ENCODE results near the gene MGMT.

MGMT gene

DNA sequence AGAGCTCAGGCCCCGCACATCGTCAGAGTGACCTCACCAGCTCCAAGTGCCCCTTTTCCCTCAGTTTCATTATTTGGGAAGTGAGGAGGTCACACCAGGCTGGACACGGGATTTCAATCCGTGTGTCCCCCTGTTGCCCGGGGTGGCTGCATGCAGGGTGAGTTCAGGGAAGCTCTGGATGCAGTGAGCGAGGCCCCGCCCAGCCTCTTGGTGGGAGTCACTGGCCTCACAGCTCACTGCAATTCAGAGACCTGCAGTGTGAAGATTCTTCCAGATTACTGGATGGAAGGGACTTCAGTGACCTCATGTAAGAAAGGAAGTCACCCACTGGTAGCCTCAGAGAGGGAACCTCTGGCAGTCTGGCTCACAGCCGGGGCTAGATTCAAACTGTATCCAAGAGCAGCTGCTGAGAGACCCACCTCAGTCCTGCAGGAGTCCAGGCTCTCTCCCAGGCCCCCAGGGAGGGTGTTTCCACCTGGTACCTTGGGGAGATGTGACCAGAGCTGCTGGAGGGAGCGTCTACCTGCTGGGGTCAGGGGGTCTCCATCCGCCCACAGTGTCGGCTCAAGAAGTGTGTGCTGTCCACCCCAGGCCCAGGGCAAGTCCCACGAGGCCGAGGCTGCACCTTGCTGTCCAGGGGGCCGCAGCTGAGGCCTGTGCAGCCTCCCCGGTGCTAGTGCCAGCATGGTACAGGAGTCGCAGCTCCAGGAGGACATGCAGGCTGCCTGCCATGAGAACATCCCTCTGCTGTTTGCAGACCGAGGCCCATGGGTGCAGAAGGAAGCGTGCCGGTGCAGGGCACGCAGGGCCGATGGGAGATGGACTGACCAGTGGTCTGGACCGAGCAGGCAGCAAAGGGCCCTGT lies 54.4 kb downstream of the MGMT start:
- no peak for DNase-seq (ENCODE audit: low spot score)

DNA sequence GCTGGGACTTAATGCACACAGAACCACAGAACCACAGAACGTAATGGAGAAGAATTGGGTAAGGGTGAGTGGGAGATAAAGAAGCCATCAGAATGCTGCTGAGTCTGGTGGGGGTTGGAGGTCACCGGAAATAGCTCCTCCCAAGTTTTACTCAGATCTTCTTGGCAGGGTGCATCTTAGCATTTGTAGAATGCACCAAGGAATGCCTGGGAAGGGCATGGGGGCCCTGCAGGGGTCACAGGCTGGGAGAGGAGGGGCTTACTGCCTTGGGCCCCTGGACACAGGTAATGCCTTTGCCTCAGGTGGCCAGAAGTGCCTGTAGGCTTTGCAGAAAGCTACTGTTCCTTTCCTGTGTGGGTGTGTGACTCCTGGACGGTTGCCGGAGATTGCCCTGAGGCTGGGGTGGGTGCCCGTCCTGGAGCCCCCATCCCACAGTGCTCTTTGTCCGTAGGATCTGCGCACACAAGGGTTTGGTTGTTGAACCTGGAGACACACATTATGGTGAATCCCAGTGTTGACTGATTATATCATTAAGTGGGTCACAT lies 55.1 kb downstream of the MGMT start:
- no peak for DNase-seq (ENCODE audit: low spot score)

DNA sequence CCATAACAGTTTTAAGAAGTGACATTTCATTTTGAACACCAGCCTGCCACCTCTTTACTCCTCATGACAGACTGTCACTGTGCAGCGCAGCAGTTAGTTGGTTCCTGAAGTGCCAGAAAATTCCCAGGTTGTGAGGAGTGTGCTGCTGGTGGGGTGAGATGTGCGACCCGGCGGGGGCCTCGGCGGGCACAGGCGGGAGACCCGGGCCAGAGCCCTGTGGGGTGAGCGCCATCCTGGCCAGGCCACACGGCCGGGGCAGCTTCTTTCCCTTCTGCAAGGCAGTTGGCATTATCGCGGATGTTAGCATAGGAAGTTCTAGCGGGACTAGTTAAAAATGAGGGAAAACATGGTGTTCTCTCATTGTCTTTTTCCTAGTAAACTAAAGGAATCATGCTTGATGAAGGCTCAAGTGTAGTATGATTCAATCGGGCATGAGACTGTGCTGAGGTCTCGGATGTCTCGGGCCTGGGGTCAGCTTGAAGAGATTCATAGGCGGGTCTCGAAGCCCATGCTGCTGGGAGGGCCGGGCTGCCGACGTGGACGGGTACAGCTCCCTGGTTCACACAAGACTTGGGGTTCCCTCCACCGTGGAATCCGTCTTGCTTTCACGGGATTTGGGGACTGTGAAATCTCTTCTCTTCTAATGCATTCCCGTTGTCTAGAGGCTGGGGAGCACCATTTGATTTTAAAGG lies 56.1 kb downstream of the MGMT start:
- no peak for DNase-seq (ENCODE audit: low spot score)

DNA sequence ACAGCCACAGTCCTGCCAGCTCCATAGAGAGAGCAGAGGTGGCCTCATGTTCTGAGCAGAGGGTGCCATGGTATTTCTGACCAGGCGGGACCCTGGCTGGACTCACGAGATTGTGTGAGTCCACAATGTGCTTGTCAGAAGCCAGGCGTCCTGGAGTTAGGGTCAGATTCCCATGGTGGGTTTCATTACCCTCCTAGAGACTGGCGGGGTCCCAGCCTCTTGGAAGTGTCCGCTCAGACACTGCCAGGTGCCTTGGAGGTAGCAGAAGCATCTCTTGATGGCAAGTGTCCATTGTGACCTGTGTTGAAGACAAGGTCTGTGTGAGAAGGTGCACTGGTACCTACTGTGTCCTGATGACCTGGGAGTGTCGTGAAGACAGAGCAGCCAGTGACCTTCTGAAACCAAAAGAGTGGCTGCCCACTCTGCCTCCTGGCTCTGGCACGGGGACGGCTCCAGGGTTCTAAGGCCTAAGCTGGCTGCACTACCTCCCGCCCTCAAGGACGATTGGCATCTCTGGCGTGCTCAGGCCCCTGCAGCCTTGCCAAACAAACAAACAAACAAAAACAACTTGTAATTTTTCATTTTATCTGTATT lies 56.8 kb downstream of the MGMT start:
- DNase-seq (ENCODE audit: low spot score): no peak

- DNase-seq (ENCODE audit: low spot score): no peak
Measured at GRCh38 chr10:129524936-129525335, 57.9 kb downstream of the MGMT start.

DNA sequence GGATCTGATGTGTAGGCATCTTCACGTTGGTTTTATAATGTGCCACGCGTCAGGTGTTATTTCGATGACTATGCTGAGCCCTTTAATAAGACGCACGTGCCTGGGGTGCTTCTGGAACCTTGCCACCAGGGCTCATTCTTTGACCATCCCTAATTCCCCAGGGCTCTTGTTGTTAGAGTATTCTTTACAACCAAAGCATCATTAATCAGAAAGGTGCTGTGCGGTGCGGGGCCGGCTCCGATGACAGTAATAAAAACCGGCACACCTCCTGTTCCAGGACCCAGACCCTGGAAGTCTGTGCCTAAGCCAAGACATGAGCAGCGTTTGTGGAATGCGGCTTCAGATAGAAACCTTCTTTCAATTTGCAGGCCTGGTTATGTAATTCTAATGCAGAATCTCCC lies 58.4 kb downstream of the MGMT start:
- DNase-seq (ENCODE audit: low spot score): peak; percentile 91

DNA sequence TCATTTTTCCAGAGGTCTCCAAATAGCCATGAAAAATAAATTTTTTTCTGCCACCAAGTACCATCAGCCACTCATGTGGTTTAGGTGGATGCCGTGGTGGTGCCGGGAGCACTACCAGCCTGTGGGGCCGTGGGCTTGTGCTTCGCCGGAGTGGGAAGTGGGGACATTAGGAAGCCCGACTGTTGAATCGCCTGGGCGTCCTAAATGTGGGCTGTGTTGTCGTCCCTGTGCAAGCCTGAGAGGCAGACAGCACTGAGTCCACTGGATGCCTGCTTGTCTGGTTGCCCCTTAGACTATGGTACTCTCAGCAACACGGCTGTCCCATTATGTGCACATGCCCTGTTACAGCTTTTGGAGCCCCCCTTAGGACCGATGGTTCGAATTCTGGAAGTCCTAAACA lies 59.9 kb downstream of the MGMT start:
- DNase-seq (ENCODE audit: low spot score): no peak

DNA sequence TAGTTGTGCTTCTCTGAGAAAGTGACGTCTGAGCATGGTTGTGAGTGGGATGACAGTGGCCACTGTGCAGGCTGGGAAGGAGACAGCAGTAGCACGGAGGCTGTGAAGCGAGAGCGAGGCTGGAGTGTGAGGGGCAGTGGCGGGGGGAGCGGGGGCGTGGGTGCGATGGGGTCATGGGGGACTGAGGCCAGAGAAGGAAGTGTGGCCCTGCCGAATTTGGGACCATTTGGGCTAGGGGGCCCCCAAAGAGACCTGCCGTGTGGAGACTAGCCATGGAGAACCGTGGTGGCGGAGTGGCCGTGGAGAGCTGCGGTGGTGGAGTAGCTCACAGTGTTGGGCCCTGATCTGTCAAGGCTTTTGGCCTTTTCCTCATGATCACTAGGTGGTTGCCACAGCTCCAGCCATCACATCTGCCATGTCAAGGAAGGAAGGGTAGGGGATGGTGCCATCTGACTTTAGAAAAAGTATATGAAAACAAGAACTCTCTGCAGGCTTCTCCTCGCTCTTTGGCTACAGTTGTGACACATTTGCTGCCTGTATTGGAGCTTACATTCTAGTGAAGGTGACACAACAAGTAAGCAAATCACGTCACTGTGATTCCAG lies 61.4 kb downstream of the MGMT start:
- no peak for DNase-seq (ENCODE audit: low spot score)

- DNase-seq (ENCODE audit: low spot score): peak; percentile 7
Measured at GRCh38 chr10:129530581-129530980, 63.5 kb downstream of the MGMT start.

- peak; percentile 78 for DNase-seq (ENCODE audit: low spot score)
Measured at GRCh38 chr10:129531195-129531968, 64.3 kb downstream of the MGMT start.

DNA sequence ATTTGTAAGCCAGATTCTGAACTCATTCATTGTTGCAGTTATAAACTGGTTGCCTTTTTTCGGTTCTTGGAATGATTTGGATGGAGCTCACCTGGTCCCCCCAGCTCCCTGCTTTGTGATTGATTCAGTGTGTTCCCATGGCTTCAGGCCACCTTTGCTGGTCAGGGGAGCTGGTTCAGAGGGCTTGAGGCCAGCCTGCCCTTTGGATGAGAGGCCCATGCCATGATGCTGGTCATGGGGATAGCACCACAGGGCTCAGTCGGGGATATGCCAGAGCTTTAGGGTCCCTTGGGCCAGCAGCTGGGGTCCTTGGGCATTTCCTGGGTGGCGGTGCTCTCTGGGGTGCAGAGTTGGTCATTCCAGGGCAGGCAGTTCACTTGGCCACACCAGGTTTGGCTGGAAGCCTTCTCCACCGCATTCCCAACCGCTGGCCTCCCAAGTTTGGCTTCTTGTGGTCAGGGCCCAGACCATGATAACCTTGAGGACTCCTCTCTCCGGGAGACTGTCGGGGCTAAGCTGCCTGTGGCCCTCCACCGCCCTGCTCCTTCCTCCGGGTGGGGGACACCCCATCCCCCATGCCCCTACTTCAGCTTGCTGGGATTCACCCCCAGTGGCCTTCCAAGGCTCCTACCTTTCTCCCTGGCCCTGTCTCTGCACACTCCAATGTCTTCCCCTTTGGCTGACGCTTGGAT lies 65.1 kb downstream of the MGMT start:
- DNase-seq (ENCODE audit: low spot score): peak; percentile 15

GRCh38 chr10:129532838-129533237 lies 65.8 kb downstream of the MGMT start:
- no peak for DNase-seq (ENCODE audit: low spot score)

- DNase-seq (ENCODE audit: low spot score): no peak
Measured at GRCh38 chr10:129533281-129533680, 66.2 kb downstream of the MGMT start.

DNA sequence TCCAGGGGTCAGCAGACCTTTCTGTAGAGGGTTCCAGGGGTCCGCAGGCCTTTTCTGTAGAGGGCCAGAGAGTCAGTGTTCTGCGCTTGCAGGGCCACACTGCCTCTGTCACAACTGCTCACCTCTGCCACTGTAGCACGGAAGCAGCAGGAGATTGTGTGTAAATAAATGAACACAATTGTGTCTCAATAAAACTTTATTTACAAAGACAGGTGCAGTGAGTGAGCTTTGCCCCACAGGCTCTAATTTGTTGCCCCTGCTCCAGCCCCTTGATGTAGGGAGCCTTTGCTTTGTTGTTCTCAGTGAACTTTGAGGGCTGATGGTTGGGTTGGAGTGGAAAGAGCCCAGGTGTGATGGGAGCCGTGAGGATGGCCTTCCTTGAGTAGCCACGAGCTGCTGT lies 67.8 kb downstream of the MGMT start:
- no peak for DNase-seq (ENCODE audit: low spot score)

- DNase-seq (ENCODE audit: low spot score): no peak
Measured at GRCh38 chr10:129536336-129536735, 69.3 kb downstream of the MGMT start.

DNA sequence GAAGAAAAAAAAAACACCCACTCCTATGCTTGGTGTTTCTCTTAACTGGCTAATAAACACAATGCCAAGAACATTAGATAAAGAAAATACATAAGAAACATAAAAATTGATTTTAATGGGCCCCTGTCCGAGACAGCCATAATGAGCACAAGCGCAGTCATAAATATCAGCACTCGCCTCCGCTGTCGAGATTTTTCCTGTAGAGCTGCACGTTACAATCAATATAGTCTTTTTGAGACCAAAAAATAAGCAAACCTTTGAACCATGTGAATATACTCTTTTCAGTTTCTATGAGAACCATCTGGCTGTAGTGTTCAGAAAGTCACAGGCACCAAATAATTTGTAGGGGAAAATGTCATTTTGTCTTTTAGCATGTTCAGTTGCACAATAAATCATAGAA lies 70.1 kb downstream of the MGMT start:
- no peak for DNase-seq (ENCODE audit: low spot score)

DNA sequence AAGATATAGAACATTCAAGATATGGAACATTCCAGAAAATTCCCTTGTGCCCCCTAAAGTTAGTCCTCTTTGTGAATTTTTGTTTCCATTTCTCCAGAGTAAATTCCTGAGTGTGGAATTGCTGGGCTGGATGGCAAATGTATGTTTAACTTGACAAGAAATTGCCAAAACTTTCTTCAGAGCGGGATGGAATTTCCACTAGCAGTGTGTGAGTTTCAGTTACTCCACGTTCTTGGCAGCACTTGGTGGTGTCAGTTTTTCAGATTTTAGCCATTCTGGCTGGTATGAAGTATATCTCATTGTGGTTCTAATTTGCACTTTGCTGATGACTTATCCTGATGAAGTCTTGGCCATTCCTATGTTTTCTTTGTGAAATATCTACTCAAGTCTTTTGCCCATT lies 71.2 kb downstream of the MGMT start:
- no peak for DNase-seq (ENCODE audit: low spot score)

DNA sequence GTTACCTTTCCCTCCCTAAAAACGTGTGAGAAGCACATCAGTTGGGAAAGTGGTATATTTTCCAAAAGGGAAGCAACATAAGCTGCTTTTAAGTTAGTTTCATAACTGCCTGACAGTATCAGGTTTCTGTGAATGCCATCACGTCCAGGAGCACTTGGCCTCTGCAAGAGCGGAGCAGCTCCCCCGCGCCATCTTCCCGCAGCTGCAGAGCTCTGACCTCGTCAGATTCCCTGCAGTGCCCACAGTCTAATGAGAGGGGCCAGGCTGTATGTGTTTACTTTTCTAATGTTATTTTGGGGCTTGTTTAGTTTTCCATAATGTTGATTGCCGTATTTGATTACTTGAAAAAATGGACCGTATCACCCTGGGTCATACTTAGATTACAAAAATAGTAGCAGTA lies 74.2 kb downstream of the MGMT start:
- DNase-seq (ENCODE audit: low spot score): no peak

DNA sequence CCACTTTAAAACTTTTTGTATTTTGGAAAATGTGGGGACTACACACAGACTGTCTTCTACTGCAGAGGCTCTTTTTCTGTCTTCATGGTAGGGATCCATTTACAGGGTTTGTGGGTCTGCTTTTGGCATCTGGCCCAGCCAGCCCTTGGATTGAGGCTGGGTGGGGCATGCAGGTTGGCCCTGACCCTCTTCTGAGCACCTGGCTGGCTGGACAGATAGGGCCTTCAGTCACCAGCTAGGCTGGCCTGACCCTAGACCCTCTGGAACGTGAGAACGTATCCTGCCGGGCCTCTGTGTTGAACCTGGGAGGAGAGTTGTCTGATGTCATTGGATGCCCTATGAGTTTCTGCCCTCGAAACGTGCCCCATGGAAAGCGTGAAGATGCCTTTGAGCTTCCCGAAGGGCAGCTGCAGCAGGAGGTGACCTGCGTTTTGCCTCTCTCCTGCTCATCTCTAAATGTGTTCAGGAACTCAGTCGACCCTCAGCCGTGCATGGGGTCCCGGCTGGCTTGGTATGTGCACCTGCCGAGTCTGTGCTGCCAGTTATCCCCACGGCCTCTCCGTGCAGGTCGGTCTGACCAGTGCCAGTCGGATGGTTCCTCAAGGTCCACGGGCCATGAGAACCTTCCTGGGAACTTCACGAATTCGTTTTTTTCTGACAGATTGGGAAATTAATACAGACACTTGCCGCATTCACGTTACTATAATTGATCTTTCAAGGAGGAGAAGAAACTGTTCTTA lies 74.9 kb downstream of the MGMT start:
- no peak for DNase-seq (ENCODE audit: low spot score)

DNA sequence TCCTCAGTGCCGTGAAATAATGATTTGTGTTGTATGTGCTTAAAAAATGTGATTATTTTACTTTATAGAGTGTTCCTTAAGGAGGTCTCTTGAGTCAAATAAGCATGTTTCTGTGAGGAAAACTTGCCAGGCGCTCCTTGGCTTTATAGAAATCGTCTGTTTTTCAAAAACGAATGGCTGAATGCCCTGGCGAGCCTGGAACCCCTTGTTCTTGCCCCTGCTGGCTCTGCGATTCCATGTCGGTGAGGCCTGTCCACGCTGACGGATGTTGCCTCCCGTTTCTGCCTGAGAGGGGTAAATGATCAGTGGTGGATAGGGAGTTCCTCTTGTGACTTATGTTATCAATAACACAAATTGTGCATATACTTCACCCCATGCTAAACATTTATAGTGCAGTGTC lies 75.5 kb downstream of the MGMT start:
- DNase-seq (ENCODE audit: low spot score): no peak
